Vagina (tissue), 2 donors: ENCODE results near the gene UQCRHL.

Experiments
- POLR2A ChIP-seq, 2 donors: fragments of 450-650 bp; IDR thresholded peaks; one replicate each; pipeline ENCODE4 v1.6.1; 2017; ENCODE audit warnings: antibody characterized with exemption in 2 of 2, mild to moderate bottlenecking in 2 of 2, moderate library complexity in 2 of 2
- POLR2AphosphoS5 ChIP-seq, 2 donors: sonication (generic); formaldehyde crosslinking; IDR thresholded peaks; one replicate each; pipeline ENCODE4 v1.9.0; 2017; ENCODE audit warnings: antibody characterized with exemption in 2 of 2, mild to moderate bottlenecking in 2 of 2, low read depth in 1 of 2; ENCODE audit not compliant: insufficient read depth in 1 of 2
- TF ChIP-seq, protein P1 (sequence below), 3 experiments: fragments of 450-650 bp in 2 of 3; fragments of 200-600 bp in 1 of 3; sonication (generic) in 1 of 3; IDR thresholded peaks; one replicate each; pipeline ENCODE4 v1.5.1; 2017 to 2019; ENCODE audit warnings: antibody characterized with exemption in 3 of 3, mild to moderate bottlenecking in 2 of 3, moderate library complexity in 2 of 3

DNA sequence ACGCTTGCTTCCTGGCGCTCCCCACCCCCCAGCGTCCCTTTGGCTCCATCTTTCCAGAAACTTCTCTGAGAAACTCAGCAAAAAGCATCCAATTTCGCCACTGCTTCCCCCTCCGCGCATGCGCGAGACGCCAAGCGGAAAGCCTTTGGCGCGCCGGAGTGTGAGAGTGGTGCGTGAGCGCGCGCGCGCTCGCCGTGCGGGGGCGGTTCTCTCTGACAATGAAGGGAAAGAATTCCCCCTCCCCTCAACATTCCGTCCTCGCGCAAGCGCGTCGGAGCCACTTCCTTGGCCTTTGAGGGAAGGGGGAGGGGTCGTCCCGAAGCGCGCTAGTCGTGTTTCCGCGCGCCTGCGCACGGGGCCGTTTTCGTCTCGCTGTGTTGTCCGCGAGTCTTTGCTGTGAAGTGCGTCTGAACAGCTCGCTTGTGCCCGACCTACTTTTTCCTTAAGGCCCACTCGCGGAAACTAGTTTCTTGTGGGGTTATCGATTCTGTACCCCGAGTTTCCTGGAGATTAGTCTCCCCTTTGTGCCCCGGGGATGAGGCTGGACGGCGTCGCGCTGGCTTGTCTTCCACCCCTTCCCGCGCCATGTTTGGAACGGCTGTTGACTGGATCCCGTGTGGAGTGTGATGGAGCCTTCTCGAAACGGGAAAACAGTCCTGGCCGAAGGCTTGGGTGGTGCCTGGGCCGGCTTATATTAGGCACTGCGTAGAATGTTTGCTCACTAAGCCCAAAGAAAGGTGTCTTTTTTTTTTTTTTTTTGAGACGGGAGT lies 28.5 kb upstream of the UQCRHL start:
- TF ChIP-seq, protein P1, sequence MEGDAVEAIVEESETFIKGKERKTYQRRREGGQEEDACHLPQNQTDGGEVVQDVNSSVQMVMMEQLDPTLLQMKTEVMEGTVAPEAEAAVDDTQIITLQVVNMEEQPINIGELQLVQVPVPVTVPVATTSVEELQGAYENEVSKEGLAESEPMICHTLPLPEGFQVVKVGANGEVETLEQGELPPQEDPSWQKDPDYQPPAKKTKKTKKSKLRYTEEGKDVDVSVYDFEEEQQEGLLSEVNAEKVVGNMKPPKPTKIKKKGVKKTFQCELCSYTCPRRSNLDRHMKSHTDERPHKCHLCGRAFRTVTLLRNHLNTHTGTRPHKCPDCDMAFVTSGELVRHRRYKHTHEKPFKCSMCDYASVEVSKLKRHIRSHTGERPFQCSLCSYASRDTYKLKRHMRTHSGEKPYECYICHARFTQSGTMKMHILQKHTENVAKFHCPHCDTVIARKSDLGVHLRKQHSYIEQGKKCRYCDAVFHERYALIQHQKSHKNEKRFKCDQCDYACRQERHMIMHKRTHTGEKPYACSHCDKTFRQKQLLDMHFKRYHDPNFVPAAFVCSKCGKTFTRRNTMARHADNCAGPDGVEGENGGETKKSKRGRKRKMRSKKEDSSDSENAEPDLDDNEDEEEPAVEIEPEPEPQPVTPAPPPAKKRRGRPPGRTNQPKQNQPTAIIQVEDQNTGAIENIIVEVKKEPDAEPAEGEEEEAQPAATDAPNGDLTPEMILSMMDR (IDR thresholded peaks at IDR 0.05), result no peak
- TF ChIP-seq POLR2AphosphoS5 (IDR thresholded peaks at IDR 0.05; ENCODE audit: insufficient read depth in 1 of 2, low read depth in 1 of 2), result peak; percentile 98 to 100
- TF ChIP-seq POLR2A (IDR thresholded peaks at IDR 0.05), result peak in 1 of 2 donors; percentile 83
